ENCODE measurements around the gene CSNK1D. TPM values are rescaled to one million over a fixed set of nuclear protein-coding genes. Genes with fewer than 3 reads are reported as not detected.

The CSNK1D gene
- total and polyA plus RNA-seq, 10 of the 15 experiments (the other 5 are each of a cell fraction or from before 2014, with no cell fraction given) = 5.7 to 105 (median 58.1) TPM

- ChIA-PET RAD21 (ENCODE audit: unreplicated experiment) (no interaction called here), POLR2A (no interaction called here), CTCF (interaction anchor here (1.0 kb wide), 1 partner anchor 27 kb away, joined by 3 read pairs; no protein-coding TSS in a partner anchor), SMC1A (ENCODE audit: uncharacterized antibody, unreplicated experiment) (no interaction called here)
- no peak for TF ChIP-seq LARP7 (IDR thresholded peaks at IDR 0.05)
- TF ChIP-seq ZNF24 (IDR thresholded peaks at IDR 0.05) = no peak
- intact Hi-C loops (cut with micrococcal nuclease; ENCODE audit: unreplicated experiment) = no loop called here
- ATAC-seq = no peak
- Histone ChIP-seq H3K36me3 (ENCODE audit: control insufficient read depth in 2 of 2, insufficient read depth in 2 of 2, low read length in 1 of 2) (peaks cover 46 to 52% of the 10 kb centered on the region in 2 experiments), H3K27me3 (replicated peaks in 1 of 2; ENCODE audit: control insufficient read depth in 2 of 2, insufficient read depth in 2 of 2, low read length in 1 of 2) (no peaks in the 10 kb centered on the region), H2AFZ (ENCODE audit: control insufficient read depth, low read depth, low read length) (no peak overlapping the region), H3K79me2 (ENCODE audit: control insufficient read depth, insufficient read depth, low read length) (peaks cover 26% of the 10 kb centered on the region), H4K20me1 (ENCODE audit: control insufficient read depth, insufficient read depth) (peaks cover 14% of the 10 kb centered on the region; the same call in 1 of the 2 replicates), H3K9me3 (replicated peaks; ENCODE audit: control insufficient read depth, insufficient read depth, low read length) (no peaks in the 10 kb centered on the region), H3K4me1 (ENCODE audit: control insufficient read depth, insufficient read depth, low read length) (no peaks in the 10 kb centered on the region; the same call in 1 of the 2 replicates), H3K4me3 (no peak overlapping the region), H3K9ac (ENCODE audit: control insufficient read depth, insufficient read depth, low read length) (no peak overlapping the region), H3K4me2 (ENCODE audit: control insufficient read depth, insufficient read depth) (no peak overlapping the region), H3K27ac (ENCODE audit: control insufficient read depth, insufficient read depth) (no peak overlapping the region)
- in situ Hi-C loops (cut with MboI) = no loop called here
- no TSS peak for BruUV-seq (replicated peaks)
- DNase-seq (ENCODE audit: low read depth, low spot score) = no peak
- no peak for FAIRE-seq
- 86% methylated on average over 9 of the region's 9 CpGs for WGBS (ENCODE audit: insufficient coverage, insufficient replicate concordance, low lambda C conversion rate, missing lambda C conversion rate)
Measured at GRCh38 chr17:82263641-82264040, 9.9 kb downstream of the CSNK1D start.

- ChIA-PET SMC1A (ENCODE audit: uncharacterized antibody, unreplicated experiment) (interaction anchor here (1.3 kb wide), 1 partner anchor 35 kb away, joined by 3 read pairs; no protein-coding TSS in a partner anchor), CTCF (interaction anchor here (0.9 kb wide), 1 partner anchor 71 kb away, joined by 3 read pairs; no protein-coding TSS in a partner anchor), POLR2A (interaction anchor here (1.7 kb wide), 1 partner anchor 35 kb away, joined by 4 read pairs; no protein-coding TSS in a partner anchor), RAD21 (ENCODE audit: unreplicated experiment) (no interaction called here)
- BruUV-seq (replicated peaks) = no TSS peak
- Histone ChIP-seq H3K27me3 (replicated peaks in 1 of 2; ENCODE audit: control insufficient read depth in 2 of 2, insufficient read depth in 2 of 2, low read length in 1 of 2) (no peaks in the 10 kb centered on the region), H3K9ac (ENCODE audit: control insufficient read depth, insufficient read depth, low read length) (no peak overlapping the region), H3K4me3 (no peak overlapping the region), H3K79me2 (ENCODE audit: control insufficient read depth, insufficient read depth, low read length) (peaks cover 13% of the 10 kb centered on the region), H3K27ac (ENCODE audit: control insufficient read depth, insufficient read depth) (no peak overlapping the region), H4K20me1 (ENCODE audit: control insufficient read depth, insufficient read depth) (peaks cover 9% of the 10 kb centered on the region; the same call in 1 of the 2 replicates), H3K4me2 (ENCODE audit: control insufficient read depth, insufficient read depth) (no peak overlapping the region), H3K9me3 (replicated peaks; ENCODE audit: control insufficient read depth, insufficient read depth, low read length) (no peaks in the 10 kb centered on the region), H3K36me3 (ENCODE audit: control insufficient read depth in 2 of 2, insufficient read depth in 2 of 2, low read length in 1 of 2) (peaks cover 45 to 54% of the 10 kb centered on the region in 2 experiments), H3K4me1 (ENCODE audit: control insufficient read depth, insufficient read depth, low read length) (no peaks in the 10 kb centered on the region), H2AFZ (ENCODE audit: control insufficient read depth, low read depth, low read length) (no peak overlapping the region)
- in situ Hi-C loops (cut with MboI) (no loop called here), intact Hi-C loops (cut with micrococcal nuclease; ENCODE audit: unreplicated experiment) (no loop called here)
- no peak for FAIRE-seq
- WGBS (ENCODE audit: insufficient coverage, insufficient replicate concordance, low lambda C conversion rate, missing lambda C conversion rate) = 99% methylated on average over 4 of the region's 4 CpGs
- DNase-seq (ENCODE audit: low read depth, low spot score) = no peak
- ATAC-seq = no peak
- TF ChIP-seq FOXM1 (IDR thresholded peaks at IDR 0.05; ENCODE audit: low read depth, low read length) (no peak), DPF2 (IDR thresholded peaks at IDR 0.05) (no peak), POLR2AphosphoS5 (IDR thresholded peaks at IDR 0.05; ENCODE audit: low read length) (0 out of 2 replicates have a peak, but pooled peaks have one; percentile 9)
Measured at GRCh38 chr17:82262344-82262743, 11.2 kb downstream of the CSNK1D start.

All from GM12878 (cell line).